Osteoblast (primary cell): ENCODE data around the gene MOSMO. TPM values are rescaled to one million over a fixed set of nuclear protein-coding genes. Genes with fewer than 3 reads are reported as not detected.

Source experiments
- DNase-seq: peaks from one replicate; pipeline ENCODE4 v3.0.0; 2011; ENCODE audit warnings: low spot score, mixed read lengths; ENCODE audit not compliant: insufficient read length; ENCODE audit errors: missing footprints
- H2AFZ ChIP-seq: 2 replicates; pipeline ENCODE4 v1.6.0; 2011; ENCODE audit warnings: mild to moderate bottlenecking, low read length
- H3K27ac ChIP-seq: 2 replicates; pipeline ENCODE4 v1.5.1; 2011; ENCODE audit warnings: mild to moderate bottlenecking, low read depth, low read length, moderate library complexity
- H3K27me3 ChIP-seq: 2 replicates; pipeline ENCODE4 v1.6.0; 2012; ENCODE audit warnings: mild to moderate bottlenecking, control low read depth, inconsistent platforms, low read length, moderate library complexity; ENCODE audit not compliant: insufficient read depth
- H3K36me3 ChIP-seq: 2 replicates; pipeline ENCODE4 v1.5.1; 2011; ENCODE audit warnings: mild to moderate bottlenecking, low read length, control low read depth, moderate library complexity; ENCODE audit not compliant: insufficient read depth
- H3K4me1 ChIP-seq: 2 replicates; pipeline ENCODE4 v1.5.1; 2011; ENCODE audit warnings: mild to moderate bottlenecking, low read length, control low read depth, moderate library complexity; ENCODE audit not compliant: insufficient read depth
- H3K4me2 ChIP-seq: 2 replicates; pipeline ENCODE4 v1.6.0; 2011; ENCODE audit warnings: mild to moderate bottlenecking, low read length; ENCODE audit not compliant: insufficient read depth
- H3K4me3 ChIP-seq: fragments of 200-600 bp; sonication (generic); 3 replicates; pipeline ENCODE4 v1.5.1; 2012; ENCODE audit warnings: mild to moderate bottlenecking, low read length, inconsistent platforms; ENCODE audit not compliant: insufficient read depth
- H3K79me2 ChIP-seq: 2 replicates; pipeline ENCODE4 v1.6.0; 2012; ENCODE audit warnings: mild to moderate bottlenecking, low read length, control low read depth, inconsistent platforms; ENCODE audit not compliant: insufficient read depth
- H3K9me3 ChIP-seq: 2 replicates; pipeline ENCODE4 v1.5.1; 2011; ENCODE audit warnings: low read depth, low read length, control low read depth
- H4K20me1 ChIP-seq: 2 replicates; pipeline ENCODE4 v1.6.0; 2012; ENCODE audit warnings: mild to moderate bottlenecking, low read length, control low read depth; ENCODE audit not compliant: insufficient read depth
- total RNA-seq: library from RNA; depleted of rRNA; stranded (reverse); fragments of >200 nt; gene quantifications from 2 replicates; pipeline ENCODE4 v1.2.3, GENCODE V29; 2012
- TF ChIP-seq, protein P1 (sequence below): IDR thresholded peaks from 2 replicates; pipeline ENCODE4 v1.5.1; 2011; ENCODE audit warnings: mild to moderate bottlenecking, low read depth, low read length, moderate library complexity; ENCODE audit errors: extremely low read depth

Gene MOSMO
- total RNA-seq, 1 donor: 15.2 TPM

DNA sequence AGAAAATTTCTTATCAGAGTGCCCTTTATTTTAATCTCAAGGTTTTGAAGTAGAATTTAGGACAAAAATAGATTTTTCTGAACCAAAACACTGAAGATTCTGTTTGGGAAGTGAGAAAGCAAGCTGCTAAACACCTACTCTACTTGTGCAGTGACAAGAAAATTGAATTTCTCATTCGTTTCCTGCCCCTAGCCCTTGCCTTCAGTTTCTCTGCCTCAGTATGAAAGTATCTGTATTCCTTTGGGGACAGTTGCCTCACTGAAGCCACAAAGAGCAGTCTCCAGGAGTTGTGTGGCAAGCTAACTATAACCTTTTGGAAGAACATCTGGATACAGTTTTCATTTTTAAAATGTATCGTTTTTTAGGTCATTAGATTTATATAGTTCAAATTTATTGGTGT, 19.7 kb downstream of the MOSMO start:
- Histone ChIP-seq H2AFZ (no peak overlapping the region), H3K36me3 (no peaks in the 10 kb centered on the region), H4K20me1 (peaks cover 10% of the 10 kb centered on the region), H3K4me3 (no peak overlapping the region), H3K79me2 (peaks cover 54% of the 10 kb centered on the region), H3K27ac (no peak overlapping the region), H3K9me3 (no peaks in the 10 kb centered on the region), H3K27me3 (no peaks in the 10 kb centered on the region), H3K4me1 (peaks cover 17% of the 10 kb centered on the region), H3K4me2 (peak overlapping the region; percentile 55)
- no peak for DNase-seq
- TF ChIP-seq, protein P1, sequence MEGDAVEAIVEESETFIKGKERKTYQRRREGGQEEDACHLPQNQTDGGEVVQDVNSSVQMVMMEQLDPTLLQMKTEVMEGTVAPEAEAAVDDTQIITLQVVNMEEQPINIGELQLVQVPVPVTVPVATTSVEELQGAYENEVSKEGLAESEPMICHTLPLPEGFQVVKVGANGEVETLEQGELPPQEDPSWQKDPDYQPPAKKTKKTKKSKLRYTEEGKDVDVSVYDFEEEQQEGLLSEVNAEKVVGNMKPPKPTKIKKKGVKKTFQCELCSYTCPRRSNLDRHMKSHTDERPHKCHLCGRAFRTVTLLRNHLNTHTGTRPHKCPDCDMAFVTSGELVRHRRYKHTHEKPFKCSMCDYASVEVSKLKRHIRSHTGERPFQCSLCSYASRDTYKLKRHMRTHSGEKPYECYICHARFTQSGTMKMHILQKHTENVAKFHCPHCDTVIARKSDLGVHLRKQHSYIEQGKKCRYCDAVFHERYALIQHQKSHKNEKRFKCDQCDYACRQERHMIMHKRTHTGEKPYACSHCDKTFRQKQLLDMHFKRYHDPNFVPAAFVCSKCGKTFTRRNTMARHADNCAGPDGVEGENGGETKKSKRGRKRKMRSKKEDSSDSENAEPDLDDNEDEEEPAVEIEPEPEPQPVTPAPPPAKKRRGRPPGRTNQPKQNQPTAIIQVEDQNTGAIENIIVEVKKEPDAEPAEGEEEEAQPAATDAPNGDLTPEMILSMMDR: no peak

DNA sequence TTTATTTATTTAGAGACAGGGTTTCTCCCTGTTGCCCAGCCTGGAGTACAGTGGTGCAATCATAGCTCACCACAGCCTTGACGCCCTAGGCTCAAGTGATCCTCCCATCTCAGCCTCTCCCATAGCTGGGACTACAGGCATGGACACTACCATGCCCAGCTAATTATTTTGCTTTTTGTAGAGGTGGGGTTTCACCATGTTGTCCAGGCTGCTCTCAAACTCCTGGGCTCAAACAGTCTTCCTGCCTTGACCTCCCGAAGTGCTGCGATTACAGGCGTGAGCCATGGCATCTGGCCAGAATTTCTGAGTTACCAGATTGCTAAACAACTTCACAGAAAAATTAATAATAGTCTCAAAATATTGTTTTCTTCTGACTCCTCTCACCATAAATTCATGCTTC, 21.7 kb downstream of the MOSMO start:
- H3K9me3 ChIP-seq: no peaks in the 10 kb centered on the region
- TF ChIP-seq, protein P1: no peak
- no peak for DNase-seq
- H3K36me3 ChIP-seq: no peaks in the 10 kb centered on the region
- peaks cover 47% of the 10 kb centered on the region for H3K79me2 ChIP-seq
- H3K27me3 ChIP-seq: no peaks in the 10 kb centered on the region
- peaks cover 17% of the 10 kb centered on the region for H3K4me1 ChIP-seq
- no peak overlapping the region for H2AFZ ChIP-seq
- H3K4me2 ChIP-seq: no peak overlapping the region
- H3K4me3 ChIP-seq: no peak overlapping the region
- peaks cover 7% of the 10 kb centered on the region for H4K20me1 ChIP-seq
- no peak overlapping the region for H3K27ac ChIP-seq

DNA sequence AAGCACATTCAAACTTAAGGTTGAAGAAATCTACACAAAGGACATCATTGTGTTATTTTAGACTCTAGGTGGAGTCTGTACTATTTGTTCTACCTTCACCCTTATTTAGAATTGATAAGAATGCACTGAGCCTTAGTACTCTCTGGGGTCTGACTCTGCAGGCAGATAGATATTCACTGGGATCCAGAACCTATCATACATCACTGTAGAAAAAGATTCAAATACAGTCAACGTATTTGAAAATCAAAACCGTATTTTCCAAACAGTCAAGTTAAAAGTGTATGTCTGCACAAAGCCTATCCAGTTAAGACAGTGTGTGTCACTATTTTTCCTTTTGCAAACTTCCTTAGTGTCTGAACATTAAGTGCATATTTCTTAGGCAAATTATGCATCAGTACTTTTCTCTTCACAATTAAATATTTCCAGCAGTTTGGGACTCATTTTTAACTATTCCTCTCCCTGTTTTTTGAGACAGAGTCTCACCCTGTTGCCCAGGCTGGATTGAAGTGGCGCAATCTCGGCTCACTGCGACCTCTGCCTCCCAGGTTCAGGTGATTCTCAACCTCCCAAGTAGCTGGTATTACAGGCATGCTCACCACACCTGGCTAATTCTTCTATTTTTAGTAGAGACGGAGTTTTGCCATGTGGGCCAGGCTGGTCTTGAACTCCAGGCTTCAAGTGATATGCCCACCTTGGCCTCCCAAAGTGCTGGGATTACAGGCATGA, 22.3 kb downstream of the MOSMO start:
- H2AFZ ChIP-seq: no peak overlapping the region
- no peak for DNase-seq
- TF ChIP-seq, protein P1: no peak
- no peak overlapping the region for H3K4me3 ChIP-seq
- H4K20me1 ChIP-seq: peaks cover 7% of the 10 kb centered on the region
- no peak overlapping the region for H3K27ac ChIP-seq
- no peak overlapping the region for H3K4me2 ChIP-seq
- H3K9me3 ChIP-seq: no peaks in the 10 kb centered on the region
- H3K27me3 ChIP-seq: no peaks in the 10 kb centered on the region
- peaks cover 17% of the 10 kb centered on the region for H3K4me1 ChIP-seq
- H3K79me2 ChIP-seq: peaks cover 48% of the 10 kb centered on the region
- no peaks in the 10 kb centered on the region for H3K36me3 ChIP-seq

DNA sequence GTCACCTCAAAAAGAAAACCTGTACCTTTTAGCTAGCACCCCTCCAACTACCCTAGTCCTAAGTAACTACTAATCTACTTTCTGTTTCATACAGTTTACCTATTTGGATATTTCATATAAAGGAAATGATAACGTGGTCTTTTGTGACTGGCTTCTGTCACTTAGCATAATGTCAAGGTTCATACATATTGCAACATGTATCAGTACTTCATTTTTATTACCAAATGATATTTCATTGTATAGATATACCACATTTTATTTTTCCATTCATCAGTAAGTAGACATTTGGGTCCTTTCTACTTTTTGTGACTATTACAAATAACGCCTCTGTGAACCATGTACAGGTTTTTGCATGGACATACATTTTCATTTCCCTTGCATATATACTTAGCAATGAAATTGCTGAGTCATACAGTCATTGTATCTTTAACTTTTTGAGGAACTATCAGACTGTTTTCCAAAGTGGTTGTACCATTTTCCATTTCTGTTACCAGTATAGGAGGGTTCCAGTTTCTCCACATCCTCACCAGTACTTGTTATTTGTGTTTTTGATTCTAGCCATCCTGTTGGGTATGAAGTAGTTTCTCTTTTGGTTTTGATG, 23.7 kb downstream of the MOSMO start:
- Histone ChIP-seq H2AFZ (no peak overlapping the region), H3K27me3 (no peaks in the 10 kb centered on the region), H4K20me1 (peaks cover 7% of the 10 kb centered on the region), H3K9me3 (no peaks in the 10 kb centered on the region), H3K4me3 (no peak overlapping the region), H3K36me3 (no peaks in the 10 kb centered on the region), H3K79me2 (peaks cover 53% of the 10 kb centered on the region), H3K4me2 (no peak overlapping the region), H3K27ac (no peak overlapping the region), H3K4me1 (peaks cover 12% of the 10 kb centered on the region)
- TF ChIP-seq, protein P1: no peak
- DNase-seq: no peak
